ENCODE measurements around the gene KRT20. TPM values are rescaled to one million over a fixed set of nuclear protein-coding genes. Genes with fewer than 3 reads are reported as not detected.

KRT20 gene
- total RNA-seq, 2 experiments from 2014 or later: not detected

DNA sequence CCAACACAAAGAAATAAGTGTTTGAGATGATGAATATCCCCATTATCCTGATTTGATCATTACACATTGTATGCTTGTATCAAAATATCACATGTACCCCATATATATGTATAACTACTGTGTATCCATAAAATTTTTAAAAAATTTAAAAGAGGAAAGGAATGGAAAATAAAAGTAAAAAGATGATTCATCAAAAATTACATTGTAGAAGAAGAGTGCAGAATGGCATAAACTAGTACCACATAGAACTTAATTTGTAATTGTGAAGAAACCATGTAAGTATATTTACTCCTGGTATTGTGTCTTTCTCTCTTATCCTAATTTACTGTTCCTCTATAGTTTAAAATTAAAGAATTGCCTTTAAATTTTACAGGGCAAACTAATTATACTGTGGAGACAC is 51.2 kb downstream of the KRT20 start:
- Mint-ChIP-seq H3K4me3 (no peak overlapping the region), H3K27ac (no peak overlapping the region), H3K27me3 (no peaks in the 10 kb centered on the region), H3K4me1 (peaks cover 3% of the 10 kb centered on the region), H3K36me3 (ENCODE audit: low read depth) (no peaks in the 10 kb centered on the region), H3K9me3 (no peaks in the 10 kb centered on the region)
- DNase-seq: no peak
- CTCF ChIA-PET: no interaction called here
- POLR2A ChIA-PET: interaction anchor here (1.4 kb wide), 1 partner anchor 15 kb away, joined by 5 read pairs; no protein-coding TSS in a partner anchor

DNA sequence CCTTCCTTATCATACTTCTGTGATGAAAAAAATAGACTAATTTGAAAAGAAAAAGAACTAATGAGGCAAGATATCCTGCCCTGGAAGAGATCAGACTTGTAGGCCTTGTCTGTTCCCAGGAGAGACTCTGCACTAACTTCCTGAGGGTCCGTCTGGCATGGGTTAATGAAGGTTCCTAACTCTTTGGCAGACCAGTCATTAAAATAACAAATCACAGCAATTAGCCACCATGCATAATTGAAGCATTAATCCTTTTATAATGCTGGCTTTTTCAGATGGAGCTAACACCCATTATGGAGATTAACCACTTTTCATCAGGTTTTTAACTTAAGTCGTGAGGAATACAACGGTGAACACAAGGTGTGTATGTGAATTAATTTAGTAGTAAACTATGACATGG is 52.2 kb downstream of the KRT20 start:
- no peaks in the 10 kb centered on the region for H3K27me3 Mint-ChIP-seq
- ChIA-PET CTCF (interaction anchor here (1.2 kb wide), 1 partner anchor 14 kb away, joined by 3 read pairs; no protein-coding TSS in a partner anchor), POLR2A (interaction anchor here (1.4 kb wide), 1 partner anchor 14 kb away, joined by 5 read pairs; no protein-coding TSS in a partner anchor)
- no peak overlapping the region for H3K4me3 Mint-ChIP-seq
- no peak for DNase-seq
- peaks cover 7% of the 10 kb centered on the region for H3K4me1 Mint-ChIP-seq
- H3K36me3 Mint-ChIP-seq (ENCODE audit: low read depth): no peaks in the 10 kb centered on the region
- no peak overlapping the region for H3K27ac Mint-ChIP-seq
- no peaks in the 10 kb centered on the region for H3K9me3 Mint-ChIP-seq

DNA sequence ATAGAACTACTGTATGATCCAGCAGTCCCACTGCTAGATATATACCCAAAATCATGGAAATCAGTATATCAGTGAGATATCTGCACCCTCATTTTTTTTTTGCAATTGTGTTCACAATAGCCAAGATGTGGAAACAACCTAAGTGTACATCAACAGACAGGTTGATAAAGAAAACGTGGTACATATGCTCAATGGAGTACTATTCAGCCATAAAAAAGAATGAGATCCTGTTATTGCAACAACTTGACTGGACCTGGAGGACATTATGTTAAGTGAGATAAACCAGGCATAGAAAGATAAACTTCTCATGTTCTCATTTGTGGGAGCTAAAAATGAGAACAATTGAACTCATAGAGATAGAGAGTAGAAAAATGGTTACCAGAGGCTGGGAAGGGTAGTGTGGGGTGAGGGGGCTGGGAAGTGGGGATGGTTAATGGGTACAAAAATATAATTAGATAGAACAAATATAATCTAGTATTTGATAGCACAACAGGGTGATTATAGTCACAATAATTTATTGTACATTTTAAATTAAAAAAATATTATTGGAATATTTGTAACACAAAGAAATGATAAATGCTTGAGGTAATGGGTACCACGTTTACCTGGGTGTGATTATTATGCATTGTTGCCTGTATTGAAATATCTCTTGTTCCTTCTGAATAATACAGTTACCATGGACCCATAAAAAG is 54.8 kb downstream of the KRT20 start:
- peaks cover 5% of the 10 kb centered on the region for H3K27me3 Mint-ChIP-seq
- no peak for DNase-seq
- H3K27ac Mint-ChIP-seq: no peak overlapping the region
- no peaks in the 10 kb centered on the region for H3K9me3 Mint-ChIP-seq
- no peaks in the 10 kb centered on the region for H3K36me3 Mint-ChIP-seq (ENCODE audit: low read depth)
- H3K4me3 Mint-ChIP-seq: no peak overlapping the region
- ChIA-PET CTCF (no interaction called here), POLR2A (no interaction called here)
- H3K4me1 Mint-ChIP-seq: peaks cover 16% of the 10 kb centered on the region

DNA sequence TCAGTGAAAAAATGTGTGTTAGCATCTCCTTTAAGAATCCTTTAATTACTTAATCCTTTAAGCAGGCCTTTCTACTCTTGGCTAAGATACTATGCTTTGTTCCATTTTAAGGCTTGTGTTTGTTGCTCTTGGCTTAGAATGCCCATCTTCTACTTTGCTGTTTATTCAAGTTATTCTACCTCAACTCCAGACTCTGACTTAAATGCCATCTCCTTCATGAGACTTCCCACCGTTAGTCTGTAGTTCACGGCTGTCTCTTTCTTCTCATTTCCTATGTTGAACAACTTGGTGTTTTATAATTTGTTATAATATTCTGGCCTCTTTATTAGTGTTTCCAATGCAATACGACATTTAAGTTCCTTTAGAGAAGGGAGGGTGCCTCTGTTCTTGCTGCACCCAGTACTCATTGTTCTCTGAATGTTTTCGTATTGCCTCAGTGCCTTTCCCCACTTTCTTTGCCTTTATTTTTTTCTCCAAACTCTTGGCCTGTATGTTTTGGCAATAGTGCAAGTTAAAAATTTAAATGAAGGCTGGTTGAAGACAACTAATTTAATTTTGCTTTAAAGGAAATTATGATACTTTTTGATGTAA is 56.5 kb downstream of the KRT20 start:
- Mint-ChIP-seq H3K9me3 (no peaks in the 10 kb centered on the region), H3K36me3 (ENCODE audit: low read depth) (no peaks in the 10 kb centered on the region), H3K4me3 (no peak overlapping the region), H3K27ac (no peak overlapping the region), H3K4me1 (peaks cover 20% of the 10 kb centered on the region), H3K27me3 (peaks cover 5% of the 10 kb centered on the region)
- no peak for DNase-seq
- ChIA-PET CTCF (no interaction called here), POLR2A (no interaction called here)

DNA sequence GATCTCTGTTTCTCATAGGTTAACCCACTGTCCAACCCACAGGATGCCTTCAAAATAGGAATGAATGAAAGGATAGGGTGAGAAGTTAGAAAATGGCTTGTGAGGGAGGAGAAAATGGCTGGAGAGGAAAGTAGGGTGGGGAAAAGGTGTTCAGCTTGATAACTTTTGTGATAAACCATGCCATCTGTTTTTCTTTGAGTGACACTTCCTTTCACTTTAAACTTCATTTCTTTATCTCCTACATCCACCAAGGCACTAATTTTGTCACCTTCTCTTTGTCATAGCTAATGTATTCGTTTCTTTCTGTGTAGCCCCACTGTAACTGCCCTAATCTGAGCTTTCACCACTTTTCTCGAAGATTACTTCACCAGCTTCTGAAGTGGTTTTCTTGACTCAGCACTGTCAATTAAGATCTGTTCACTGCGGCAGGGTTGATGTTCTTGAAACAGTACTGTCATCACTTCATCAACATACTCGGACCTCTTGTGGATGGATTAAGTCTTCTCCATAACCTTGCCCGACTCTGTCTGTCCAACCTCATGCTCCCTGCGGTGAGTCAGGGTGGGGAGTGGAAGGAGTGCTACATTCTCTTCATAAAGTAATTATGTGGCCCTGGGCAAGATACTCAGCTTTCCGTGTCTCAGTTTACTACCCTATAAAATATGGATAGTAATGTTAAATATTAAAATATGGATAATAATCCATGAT is 57.1 kb downstream of the KRT20 start:
- Mint-ChIP-seq H3K36me3 (ENCODE audit: low read depth) (no peaks in the 10 kb centered on the region), H3K9me3 (no peaks in the 10 kb centered on the region), H3K27me3 (peaks cover 5% of the 10 kb centered on the region), H3K4me1 (peaks cover 18% of the 10 kb centered on the region), H3K27ac (no peak overlapping the region), H3K4me3 (no peak overlapping the region)
- CTCF ChIA-PET: no interaction called here
- POLR2A ChIA-PET: no interaction called here
- no peak for DNase-seq

Other genes starting within 250 kb of the KRT20 start
- 100 to 1,000 TPM in 1 of 2 experiments, 10 to 100 TPM in 1; 96.7 to 102 TPM for gene SMARCE1, start 237.4 kb downstream of the KRT20 start, total RNA-seq
- not detected for gene KRT222, start 220.1 kb downstream of the KRT20 start, total RNA-seq
- gene KRT24, start 181.5 kb downstream of the KRT20 start, total RNA-seq: not detected
- not detected for gene KRT25, start 129.9 kb downstream of the KRT20 start, total RNA-seq
- gene KRT26, start 113.0 kb downstream of the KRT20 start, total RNA-seq: not detected
- not detected for gene KRT27, start 102.7 kb downstream of the KRT20 start, total RNA-seq
- gene KRT28, start 85.3 kb downstream of the KRT20 start, total RNA-seq: not detected
- gene KRT10, start 62.6 kb downstream of the KRT20 start, total RNA-seq: 10 to 100 TPM; 20.7 to 22.0 TPM
- not detected for gene KRT12, start 18.0 kb downstream of the KRT20 start, total RNA-seq
- not detected for gene KRT23, start 52.4 kb upstream of the KRT20 start, total RNA-seq
- gene KRT39, start 81.7 kb upstream of the KRT20 start, total RNA-seq: not detected
- not detected for gene KRT40, start 99.1 kb upstream of the KRT20 start, total RNA-seq
- not detected for gene KRTAP3-3, start 108.9 kb upstream of the KRT20 start, total RNA-seq
- gene KRTAP3-2, start 114.7 kb upstream of the KRT20 start, total RNA-seq: not detected
- gene KRTAP3-1, start 123.9 kb upstream of the KRT20 start, total RNA-seq: not detected
- not detected for gene KRTAP1-5, start 142.0 kb upstream of the KRT20 start, total RNA-seq
- not detected for gene KRTAP1-4, start 145.0 kb upstream of the KRT20 start, total RNA-seq
- not detected for gene KRTAP1-3, start 149.6 kb upstream of the KRT20 start, total RNA-seq
- not detected for gene KRTAP1-1, start 156.2 kb upstream of the KRT20 start, total RNA-seq
- not detected for gene KRTAP2-1, start 162.1 kb upstream of the KRT20 start, total RNA-seq
- not detected for gene KRTAP2-2, start 170.0 kb upstream of the KRT20 start, total RNA-seq
- not detected for gene KRTAP2-3, start 174.9 kb upstream of the KRT20 start, total RNA-seq
- not detected for gene KRTAP2-4, start 180.6 kb upstream of the KRT20 start, total RNA-seq
- gene KRTAP4-7, start 198.9 kb upstream of the KRT20 start, total RNA-seq: not detected
- gene KRTAP4-8, start 212.9 kb upstream of the KRT20 start, total RNA-seq: not detected
- gene KRTAP4-16, start 217.0 kb upstream of the KRT20 start, total RNA-seq: not detected
- gene KRTAP4-9, start 220.1 kb upstream of the KRT20 start, total RNA-seq: not detected
- gene KRTAP4-11, start 233.1 kb upstream of the KRT20 start, total RNA-seq: not detected
- not detected for gene KRTAP4-12, start 238.9 kb upstream of the KRT20 start, total RNA-seq

Data from activated CD4-positive, alpha-beta memory T cell treated with anti-CD3 and anti-CD28 coated beads, Interleukin-2, amount 10 ng/mL, durations not matched to agents 7 days and 5 days (primary cell).